Endothelial cell (in vitro differentiated cells): ENCODE data around the gene USP33. TPM values are rescaled to one million over a fixed set of nuclear protein-coding genes. Genes with fewer than 3 reads are reported as not detected.
"Not testable (repeated sequence)": the region's sequence is repeated elsewhere in the genome, so short reads cannot be mapped to it uniquely, and the experiment has no call there.

ENCODE experiments used
- DNase-seq: peaks from one replicate; pipeline ENCODE4 v3.0.0; 2021; ENCODE audit warnings: low spot score
- H3K27ac Mint-ChIP-seq: one replicate; pipeline ENCODE4 v1.8.0; 2021; ENCODE audit warnings: mixed read lengths, inconsistent platforms; ENCODE audit not compliant: unreplicated experiment
- H3K27me3 Mint-ChIP-seq: one replicate; pipeline ENCODE4 v1.8.0; 2021; ENCODE audit warnings: mild to moderate bottlenecking, moderate library complexity, mixed read lengths, inconsistent platforms; ENCODE audit not compliant: unreplicated experiment
- H3K36me3 Mint-ChIP-seq: one replicate; pipeline ENCODE4 v1.8.0; 2021; ENCODE audit warnings: mild to moderate bottlenecking, low read depth, mixed read lengths, inconsistent platforms; ENCODE audit not compliant: unreplicated experiment
- H3K4me1 Mint-ChIP-seq: one replicate; pipeline ENCODE4 v1.8.0; 2021; ENCODE audit warnings: mild to moderate bottlenecking, mixed read lengths, inconsistent platforms; ENCODE audit not compliant: unreplicated experiment
- H3K4me3 Mint-ChIP-seq: one replicate; pipeline ENCODE4 v1.8.0; 2021; ENCODE audit warnings: mild to moderate bottlenecking, mixed read lengths, inconsistent platforms; ENCODE audit not compliant: unreplicated experiment
- H3K9me3 Mint-ChIP-seq: one replicate; pipeline ENCODE4 v1.8.0; 2021; ENCODE audit warnings: mixed read lengths, inconsistent platforms; ENCODE audit not compliant: unreplicated experiment
- CTCF ChIP-seq: fragments of 200-600 bp; sonication (generic); IDR thresholded peaks from one replicate; pipeline ENCODE4 v1.5.0; 2021; ENCODE audit warnings: antibody characterized with exemption; ENCODE audit not compliant: unreplicated experiment
- total RNA-seq: library from RNA; stranded (reverse); fragmentation: NEBNext Ultra II Directional; extraction: Animal tissue kit (Norgen Biotek cat#: 25700); gene quantifications from one replicate; pipeline ENCODE4 v1.2.1, GENCODE V29; 2021; ENCODE audit not compliant: unreplicated experiment

The USP33 gene
- total RNA-seq, 1 donor from 2014 or later = 58.5 TPM

GRCh38 chr1:77682460-77683159, 77.0 kb downstream of the USP33 start, which contains the start of gene ZZZ3:
Gene ZZZ3 (minus strand): TSS chr1:77682658. CDS start chr1:77633354, 49,304 bp downstream.
- peaks cover 16% of the 10 kb centered on the region for H3K36me3 Mint-ChIP-seq
- H3K27ac Mint-ChIP-seq = peak within 1 kb of the TSS; percentile 99
- H3K27me3 Mint-ChIP-seq = peaks cover 12% of the 10 kb centered on the region
- H3K4me1 Mint-ChIP-seq = peaks cover 31% of the 10 kb centered on the region
- no peak for TF ChIP-seq CTCF
- peak within 1 kb of the TSS; percentile 97 for H3K4me3 Mint-ChIP-seq
- peak; percentile 91 for DNase-seq
- no peaks in the 10 kb centered on the region for H3K9me3 Mint-ChIP-seq

- Mint-ChIP-seq H3K36me3 (peaks cover 16% of the 10 kb centered on the region), H3K27me3 (peaks cover 12% of the 10 kb centered on the region), H3K4me1 (peaks cover 29% of the 10 kb centered on the region), H3K9me3 (no peaks in the 10 kb centered on the region), H3K27ac (peak overlapping the region; percentile 28), H3K4me3 (no peak overlapping the region)
- no peak for TF ChIP-seq CTCF
- no peak for DNase-seq
Observed at GRCh38 chr1:77680173-77680572, 79.5 kb downstream of the USP33 start.

- Mint-ChIP-seq H3K4me1 (peaks cover 22% of the 10 kb centered on the region), H3K27me3 (peaks cover 8% of the 10 kb centered on the region), H3K27ac (no peak overlapping the region), H3K36me3 (peaks cover 12% of the 10 kb centered on the region), H3K9me3 (no peaks in the 10 kb centered on the region), H3K4me3 (no peak overlapping the region)
- TF ChIP-seq CTCF = no peak
- DNase-seq = no peak
Observed at GRCh38 chr1:77678660-77679610, 80.7 kb downstream of the USP33 start.

- H3K27ac Mint-ChIP-seq, DNase-seq, H3K4me3 Mint-ChIP-seq, H3K36me3 Mint-ChIP-seq, H3K27me3 Mint-ChIP-seq, H3K9me3 Mint-ChIP-seq, H3K4me1 Mint-ChIP-seq: not testable (repeated sequence)
Observed at GRCh38 chr1:77674807-77675206, 84.8 kb downstream of the USP33 start.

GRCh38 chr1:77673716-77674355, 85.8 kb downstream of the USP33 start:
- H3K9me3 Mint-ChIP-seq = no peaks in the 10 kb centered on the region
- TF ChIP-seq CTCF = no peak
- H3K4me1 Mint-ChIP-seq = no peaks in the 10 kb centered on the region
- DNase-seq = no peak
- no peaks in the 10 kb centered on the region for H3K36me3 Mint-ChIP-seq
- peak overlapping the region; percentile 42 for H3K27ac Mint-ChIP-seq
- no peaks in the 10 kb centered on the region for H3K27me3 Mint-ChIP-seq
- no peak overlapping the region for H3K4me3 Mint-ChIP-seq
